ENCODE measurements around the gene SMAD3.

DNA sequence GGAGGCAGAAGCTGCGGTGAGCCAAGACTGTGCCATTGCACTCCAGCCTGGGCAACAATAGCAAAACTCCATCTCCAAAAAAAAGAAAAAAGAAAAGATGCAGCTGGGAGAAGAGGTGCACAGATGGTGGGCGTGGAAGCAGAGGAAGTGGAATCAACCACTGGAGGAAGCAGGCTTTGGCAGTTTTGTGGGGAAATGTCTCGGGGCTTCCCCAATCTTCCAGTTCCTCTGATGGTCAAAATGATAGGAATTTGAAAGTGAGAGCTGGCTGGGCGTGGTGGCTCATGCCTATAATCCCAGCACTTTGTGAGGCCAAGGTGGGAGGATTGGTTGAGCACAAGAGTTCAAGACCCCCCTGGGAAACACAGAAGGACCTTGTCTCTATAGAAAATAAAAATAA is 48.1 kb upstream of the SMAD3 start:
- TF ChIP-seq POLR2A (IDR thresholded peaks at IDR 0.05; ENCODE audit: low read depth, low read length) = no peak
- no peak for TF ChIP-seq TAF1 (IDR thresholded peaks at IDR 0.05; ENCODE audit: borderline replicate concordance, low read depth, low read length)

Measured in GM12892 (cell line).